GM21576 (cell line): Measurements from ENCODE around the gene FZD1.
"Not testable (repeated sequence)": the region's sequence is repeated elsewhere in the genome, so short reads cannot be mapped to it uniquely, and the experiment has no call there.

Experiments used
- ATAC-seq: cut with Tn5 transposase; IDR thresholded peaks from one replicate; pipeline ENCODE4 v1.9.1; 2021; ENCODE audit warnings: mild to moderate bottlenecking, moderate library complexity; ENCODE audit not compliant: unreplicated experiment

Gene FZD1

GRCh38 chr7:91295576-91295975 is 31.3 kb downstream of the FZD1 start:
- ATAC-seq = no peak

GRCh38 chr7:91297939-91298338 is 33.7 kb downstream of the FZD1 start:
- no peak for ATAC-seq

- ATAC-seq = no peak
Observed at GRCh38 chr7:91299952-91300775, 35.9 kb downstream of the FZD1 start.

GRCh38 chr7:91302794-91303193 is 38.6 kb downstream of the FZD1 start:
- no peak for ATAC-seq

GRCh38 chr7:91306266-91306665 is 42.0 kb downstream of the FZD1 start:
- no peak for ATAC-seq

GRCh38 chr7:91307467-91307866 is 43.2 kb downstream of the FZD1 start:
- ATAC-seq = no peak

- ATAC-seq = not testable (repeated sequence)
Observed at GRCh38 chr7:91308191-91308590, 44.0 kb downstream of the FZD1 start.

- no peak for ATAC-seq
Observed at GRCh38 chr7:91310830-91311460, 46.7 kb downstream of the FZD1 start.

- ATAC-seq = no peak
Observed at GRCh38 chr7:91311839-91312238, 47.6 kb downstream of the FZD1 start.

GRCh38 chr7:91313113-91313512 is 48.9 kb downstream of the FZD1 start:
- ATAC-seq = no peak

- ATAC-seq = no peak
Observed at GRCh38 chr7:91314591-91315323, 50.5 kb downstream of the FZD1 start.

GRCh38 chr7:91316426-91316825 is 52.2 kb downstream of the FZD1 start:
- no peak for ATAC-seq

GRCh38 chr7:91319351-91319750 is 55.1 kb downstream of the FZD1 start:
- no peak for ATAC-seq

- ATAC-seq = no peak
Observed at GRCh38 chr7:91320366-91321078, 56.3 kb downstream of the FZD1 start.
